Inflammatory macrophage (primary cell): ENCODE measurements around the gene MAP1LC3B.
"Not testable (repeated sequence)": the region's sequence is repeated elsewhere in the genome, so short reads cannot be mapped to it uniquely, and the experiment has no call there.

ENCODE experiments used
- DNase-seq, 2 donors: peaks; one replicate each; pipeline ENCODE4 v3.0.0-alpha.2; 2020 to 2022

Gene MAP1LC3B

DNA sequence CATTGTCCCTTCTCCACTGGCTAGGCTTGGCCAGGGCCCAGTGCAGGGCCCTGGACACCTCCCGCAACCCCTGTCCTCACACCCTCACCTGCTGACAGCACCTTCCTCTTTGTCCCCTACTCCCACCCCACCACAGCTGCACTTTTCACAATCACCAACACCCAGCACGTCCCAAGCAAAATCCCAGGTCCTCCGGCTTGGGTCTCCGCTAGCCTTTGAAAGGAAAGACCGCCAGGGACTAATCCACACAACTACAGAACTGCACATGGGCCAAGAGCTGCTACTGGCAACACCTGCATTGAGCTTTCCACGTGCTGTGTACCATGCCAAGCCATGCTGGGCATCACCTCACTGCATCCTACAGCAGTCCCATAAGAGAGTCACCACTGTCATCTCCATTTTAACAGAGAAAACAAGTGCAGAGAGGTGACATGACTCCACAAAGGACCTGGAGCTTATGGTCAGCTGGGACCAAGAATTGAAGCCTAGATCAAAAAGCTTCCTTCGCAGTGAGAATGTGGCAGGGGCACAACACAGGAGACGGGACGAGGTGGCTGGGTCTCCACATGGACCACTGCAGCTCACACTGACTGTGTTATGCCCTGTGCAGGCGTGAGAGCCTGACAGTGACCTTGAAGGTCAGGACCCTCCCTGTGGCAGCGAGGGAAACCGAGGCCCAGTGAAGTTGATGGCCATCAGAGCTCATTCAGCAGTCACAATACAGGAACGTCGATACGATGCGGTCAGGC, 31.1 kb upstream of the MAP1LC3B start:
- no peak for DNase-seq

DNA sequence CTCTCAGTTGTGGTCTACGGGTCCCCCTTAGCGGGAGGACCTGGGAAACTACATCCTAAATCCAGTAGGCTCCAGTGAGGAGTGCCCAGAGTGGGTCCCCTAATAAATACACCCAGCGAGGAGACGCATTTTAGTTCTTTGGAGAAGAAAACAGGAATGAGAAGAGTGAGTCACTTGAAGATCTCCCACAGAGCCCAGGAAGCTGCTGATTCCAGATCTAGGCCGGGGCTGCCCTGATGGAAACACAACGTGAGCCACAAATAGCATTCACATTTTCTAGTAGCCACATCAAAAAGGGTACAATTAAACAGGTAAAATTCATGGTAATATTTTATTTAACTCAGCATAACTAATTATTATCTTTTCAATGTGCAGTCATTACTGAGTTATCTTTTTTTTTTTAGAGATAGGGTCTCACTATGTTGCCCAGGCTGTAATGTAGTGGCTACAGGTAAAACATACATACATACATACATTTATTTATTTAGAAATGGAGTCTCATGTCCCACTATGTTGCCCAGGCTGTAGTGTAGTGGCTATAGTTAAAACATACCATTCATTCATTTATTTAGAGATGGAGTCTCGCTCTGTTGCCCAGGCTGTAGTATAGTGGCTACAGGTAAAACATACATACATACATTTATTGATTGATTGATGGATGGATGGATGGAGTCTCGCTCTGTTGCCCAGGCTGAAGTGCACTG, 30.1 kb upstream of the MAP1LC3B start:
- DNase-seq, result no peak

DNA sequence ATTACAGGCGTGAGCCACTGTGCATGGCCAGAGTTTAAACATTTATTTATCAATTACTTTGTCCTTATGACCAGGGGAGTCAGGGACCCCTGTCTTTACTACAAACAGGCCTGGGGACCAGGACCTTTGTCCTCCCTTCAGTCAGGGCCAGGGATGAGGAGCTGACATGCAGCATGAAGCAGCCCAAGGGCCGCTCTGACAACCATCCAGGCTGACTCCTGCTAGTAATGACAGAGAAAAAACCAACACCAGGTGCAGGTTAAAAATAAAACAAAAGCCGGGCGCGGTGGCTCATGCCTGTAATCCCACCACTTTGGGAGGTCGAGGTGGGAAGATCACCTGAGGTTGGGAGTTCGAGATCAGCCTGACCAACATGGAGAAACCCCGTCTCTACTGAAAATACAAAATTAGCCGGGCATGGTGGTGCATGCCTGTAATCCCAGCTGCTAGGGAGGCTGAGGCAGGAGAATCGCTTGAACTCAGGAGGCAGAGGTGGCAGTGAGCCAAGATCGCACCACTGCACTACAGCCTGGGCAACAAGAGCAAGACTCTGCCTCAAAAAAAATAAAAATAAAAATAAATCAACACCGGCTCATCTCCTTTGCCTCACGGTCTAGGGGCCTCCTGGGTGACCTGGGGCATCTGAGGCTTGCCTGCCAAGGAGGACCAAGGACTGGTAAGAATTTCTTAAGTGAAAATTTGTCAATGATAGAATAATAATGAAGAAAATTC, 29.1 kb upstream of the MAP1LC3B start:
- DNase-seq, result not testable (repeated sequence)

DNA sequence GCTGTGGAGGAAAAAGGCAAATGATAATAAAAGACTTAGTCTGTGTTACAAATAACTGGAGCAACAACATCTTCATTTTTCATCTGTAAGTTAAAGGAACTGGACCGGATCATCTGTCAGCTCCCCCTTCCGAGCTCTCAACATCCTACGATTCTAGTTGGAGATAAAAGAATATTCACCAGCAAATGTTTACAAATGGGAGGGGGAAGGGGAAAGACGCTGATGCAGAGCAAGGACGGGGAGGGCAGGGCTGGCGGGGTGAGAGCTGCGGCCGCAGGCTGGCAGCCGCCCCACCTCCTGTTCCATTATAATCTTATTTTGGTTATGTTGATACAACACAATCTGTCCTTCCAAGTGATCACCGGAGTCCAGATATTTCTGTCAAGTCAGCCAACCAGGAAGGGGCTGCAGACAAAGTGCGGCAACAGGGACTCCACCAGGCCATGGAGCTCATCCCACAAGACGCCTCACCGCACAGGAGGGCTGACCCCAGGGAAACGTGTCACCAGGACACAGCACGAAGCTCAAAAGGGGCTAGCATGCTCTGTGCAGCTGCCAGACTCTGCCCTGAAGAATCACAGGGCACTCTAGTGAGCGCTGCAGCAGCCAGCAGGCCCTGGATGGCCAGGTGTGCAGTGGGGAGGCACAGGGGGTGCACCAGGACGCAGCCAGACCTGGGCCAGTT, 28.2 kb upstream of the MAP1LC3B start:
- DNase-seq, result no peak

DNA sequence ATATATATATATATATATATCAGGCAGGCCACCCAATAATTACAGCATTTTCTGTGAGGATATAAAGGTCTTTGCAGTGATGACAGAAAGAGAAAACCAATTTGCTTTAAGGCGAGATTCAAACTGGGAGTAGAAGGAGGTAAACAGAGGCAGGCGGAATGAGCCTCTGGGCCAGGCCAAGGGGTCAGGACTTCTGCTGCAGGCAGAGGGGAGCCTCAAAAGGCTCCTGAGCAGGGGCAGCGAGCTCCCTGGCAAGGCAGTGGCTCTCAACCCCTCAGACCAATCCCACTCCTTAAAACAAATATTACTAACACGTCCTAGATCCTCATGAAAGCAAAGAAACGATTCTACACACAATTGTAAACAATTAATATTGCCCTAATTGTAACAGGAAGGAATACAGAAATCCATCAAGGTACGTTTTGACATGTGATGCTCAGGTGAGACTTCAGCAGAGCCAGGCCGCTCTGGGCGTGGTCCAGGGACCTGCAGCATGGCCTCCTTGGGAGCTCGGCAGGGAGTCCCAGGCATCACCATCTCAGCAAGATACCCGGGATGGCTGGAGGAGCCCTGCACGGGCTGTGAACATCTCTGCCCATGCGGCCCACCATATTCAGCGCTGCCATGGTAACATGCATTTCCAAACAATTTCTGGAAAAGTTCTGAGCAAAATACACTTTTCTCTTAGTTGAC, 27.0 kb upstream of the MAP1LC3B start:
- no peak for DNase-seq

DNA sequence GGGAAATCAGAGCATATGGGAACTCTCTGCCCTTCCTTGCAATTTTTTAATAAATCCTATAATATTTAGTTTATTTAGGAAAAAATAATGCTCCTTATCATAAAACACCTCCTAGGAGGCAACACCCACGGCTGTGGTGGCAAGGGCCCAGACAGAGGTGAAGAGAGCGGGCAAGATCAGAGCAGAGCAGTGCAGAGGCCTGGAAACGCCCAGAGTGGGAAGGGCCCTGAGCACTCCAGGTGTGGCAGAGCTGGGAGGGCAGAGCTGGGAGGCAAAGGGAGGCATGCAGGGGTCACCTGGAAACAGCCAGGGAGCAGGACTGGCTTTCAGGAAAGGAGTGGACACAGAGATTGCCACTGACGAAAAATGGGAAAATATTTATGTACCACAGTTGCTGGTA, 25.8 kb upstream of the MAP1LC3B start:
- DNase-seq, result no peak

DNA sequence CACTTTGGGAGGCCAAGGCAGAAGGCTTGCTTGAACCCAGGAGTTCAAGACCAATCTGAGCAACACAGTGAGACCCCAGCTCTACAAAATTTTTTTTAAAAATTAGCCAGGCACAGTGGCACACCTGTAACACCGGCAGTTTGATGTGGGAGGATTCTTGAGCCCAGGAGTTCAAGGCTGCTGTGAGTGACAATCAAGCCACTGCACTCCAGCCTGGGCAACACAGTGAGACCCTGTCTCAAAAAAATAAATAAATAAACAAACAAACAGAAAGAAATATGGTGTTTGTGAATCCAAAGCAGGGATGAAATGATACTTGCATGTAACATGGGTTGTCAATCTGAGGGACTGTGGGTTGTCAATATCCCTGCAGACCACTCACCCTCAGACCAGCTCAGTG, 25.2 kb upstream of the MAP1LC3B start:
- no peak for DNase-seq

DNA sequence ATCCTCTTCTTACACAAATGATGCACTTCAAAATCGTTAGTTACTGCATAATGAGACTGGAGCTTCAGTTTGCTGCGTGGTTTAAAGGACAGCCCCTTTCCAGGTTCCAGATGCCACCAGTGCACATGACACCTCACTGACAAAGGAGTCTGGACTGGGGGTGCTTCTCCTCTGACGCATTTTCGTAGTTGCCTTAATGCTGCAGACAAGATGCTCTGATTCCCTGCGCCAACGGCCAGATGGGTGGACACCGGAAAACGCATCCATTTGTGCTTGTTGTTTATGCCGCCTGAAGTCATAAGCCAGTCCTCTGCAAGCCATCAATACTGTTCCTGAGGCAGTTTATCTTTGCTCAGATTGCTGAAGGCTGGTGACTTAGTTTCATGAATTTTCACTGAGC, 24.6 kb upstream of the MAP1LC3B start:
- DNase-seq, result no peak

DNA sequence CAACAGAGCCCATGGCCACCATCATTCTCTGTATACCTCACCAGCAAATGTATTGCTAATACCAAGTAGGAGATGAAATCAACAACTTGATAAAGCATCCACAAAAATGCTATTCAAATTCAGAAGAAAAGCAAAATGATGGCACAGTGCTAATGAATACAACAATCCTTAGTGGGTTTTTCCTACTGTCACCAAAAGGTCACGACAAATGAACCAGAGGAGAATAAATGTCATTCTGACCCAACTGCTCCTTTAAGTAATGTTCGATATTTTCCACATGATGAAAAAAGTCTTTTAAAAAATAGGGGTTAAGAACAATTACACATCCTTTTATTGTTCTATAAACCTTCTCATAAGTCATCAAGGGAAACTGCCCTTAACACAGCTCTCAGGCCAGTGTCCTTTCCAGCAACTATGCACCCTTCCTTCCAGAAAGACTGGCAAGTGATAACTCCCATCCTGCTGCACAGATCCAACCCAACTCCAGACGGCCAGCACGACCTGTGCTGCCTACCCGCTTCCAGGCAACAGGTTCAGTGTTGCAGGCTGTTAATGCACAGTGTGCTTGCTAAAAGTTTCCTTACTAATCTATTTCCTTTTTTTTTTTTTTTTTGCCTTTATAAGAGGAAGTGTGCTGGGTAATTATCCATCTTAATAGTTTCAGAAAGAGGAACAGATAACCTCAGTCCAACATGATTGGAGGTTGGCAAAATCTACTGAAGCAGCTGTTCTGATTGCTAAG, 23.9 kb upstream of the MAP1LC3B start:
- DNase-seq, result peak; percentile 27 to 76

DNA sequence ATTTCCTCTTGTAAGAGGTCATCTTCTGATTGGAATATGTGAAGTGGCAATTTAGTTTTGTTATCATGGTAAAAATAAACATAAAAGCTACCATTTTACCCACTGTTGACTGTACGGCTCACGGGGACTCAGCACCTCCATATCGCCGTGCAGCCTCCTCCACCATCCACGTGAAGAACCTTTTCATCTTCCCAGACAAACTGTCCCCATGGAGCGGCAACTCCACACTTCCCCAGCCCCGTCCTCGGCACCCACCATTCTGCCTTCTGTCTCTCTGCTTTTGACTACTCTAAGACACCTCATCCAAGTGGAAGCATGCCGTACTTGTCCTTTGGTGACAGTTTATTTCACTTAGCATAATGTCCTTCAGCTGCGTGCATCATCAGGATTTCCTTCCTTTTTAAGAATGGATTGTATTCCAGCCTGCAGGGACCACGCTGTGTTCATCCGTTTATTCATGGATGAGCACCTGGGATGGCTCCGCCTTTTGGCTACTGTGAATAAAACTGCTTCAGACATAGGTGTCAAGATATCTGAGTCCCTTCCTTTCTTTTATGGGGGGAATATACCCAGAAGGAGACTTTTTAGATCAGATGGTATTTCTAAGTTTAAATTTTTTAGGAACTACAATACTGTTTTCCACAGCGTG, 22.9 kb upstream of the MAP1LC3B start:
- no peak for DNase-seq

DNA sequence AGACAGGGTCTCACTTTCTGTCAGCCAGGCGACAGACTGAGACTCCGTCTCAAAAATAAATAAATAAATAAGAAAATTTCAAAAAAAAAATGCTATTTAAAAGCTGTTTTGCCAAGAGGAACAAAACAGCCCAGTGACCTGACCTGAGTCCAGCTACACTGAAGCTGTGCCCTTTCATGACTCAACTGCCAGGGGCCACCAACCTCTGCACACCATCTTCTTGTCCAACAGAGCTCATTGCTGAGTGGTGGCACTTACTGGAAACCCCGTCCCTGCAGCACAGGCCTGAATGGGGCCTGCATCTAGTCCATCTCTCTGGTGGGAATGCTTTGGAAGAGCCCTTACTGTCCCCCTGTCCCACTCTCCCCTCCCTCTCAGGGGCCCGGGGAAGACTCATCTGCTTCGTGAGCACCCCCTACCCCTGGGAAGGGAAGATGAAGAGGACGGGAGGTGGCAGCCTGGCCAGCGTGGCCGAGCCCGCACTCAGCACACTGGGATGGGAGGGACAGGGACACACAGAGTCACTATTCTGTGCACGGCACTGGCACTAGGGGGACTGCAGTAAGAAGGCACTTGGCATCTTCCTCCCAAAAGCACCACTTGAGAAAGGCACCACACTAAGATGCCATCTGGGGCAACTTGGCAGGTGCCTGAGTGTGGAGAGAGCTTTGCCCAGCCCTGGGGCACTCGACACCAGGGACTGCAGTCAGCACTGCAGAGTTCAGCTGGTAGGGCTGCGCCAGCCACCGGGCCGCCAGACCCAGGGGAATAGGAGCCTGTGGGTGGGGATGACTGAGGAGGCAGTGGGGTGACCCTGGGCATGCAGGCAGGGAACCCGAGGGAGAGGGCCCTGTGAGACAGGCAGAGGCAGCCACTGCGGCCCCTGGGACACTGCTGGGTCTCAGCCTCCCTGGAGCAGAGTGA, 22.1 kb upstream of the MAP1LC3B start:
- no peak for DNase-seq

DNA sequence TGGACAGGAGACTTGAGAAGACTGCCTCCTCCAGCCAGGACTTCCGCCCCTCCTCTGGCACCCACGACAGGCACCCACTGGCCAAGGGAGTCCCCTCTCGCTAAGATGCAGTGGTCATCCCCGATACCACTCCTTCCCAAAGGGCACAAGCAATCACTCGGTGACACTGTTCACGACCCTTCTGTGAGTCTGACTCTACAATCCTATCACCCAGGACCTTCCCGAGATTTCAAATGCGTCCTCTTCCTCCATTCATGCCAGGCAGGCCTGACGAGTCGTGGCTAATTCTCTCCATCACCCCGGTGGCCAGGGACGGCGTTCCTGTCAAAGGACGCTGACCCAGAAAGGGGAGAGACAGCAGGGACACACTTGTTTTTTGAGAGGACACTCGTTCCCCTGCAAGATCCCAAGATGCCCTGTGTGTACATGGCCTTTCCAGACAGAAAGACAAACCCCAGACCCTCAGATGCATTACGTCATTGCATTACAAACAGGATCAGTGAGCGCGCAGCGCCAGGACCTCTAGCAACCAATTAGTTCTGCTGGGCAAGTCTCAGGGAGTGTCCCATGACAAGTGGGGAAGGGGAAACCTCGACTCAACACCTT, 20.8 kb upstream of the MAP1LC3B start:
- DNase-seq, result no peak

DNA sequence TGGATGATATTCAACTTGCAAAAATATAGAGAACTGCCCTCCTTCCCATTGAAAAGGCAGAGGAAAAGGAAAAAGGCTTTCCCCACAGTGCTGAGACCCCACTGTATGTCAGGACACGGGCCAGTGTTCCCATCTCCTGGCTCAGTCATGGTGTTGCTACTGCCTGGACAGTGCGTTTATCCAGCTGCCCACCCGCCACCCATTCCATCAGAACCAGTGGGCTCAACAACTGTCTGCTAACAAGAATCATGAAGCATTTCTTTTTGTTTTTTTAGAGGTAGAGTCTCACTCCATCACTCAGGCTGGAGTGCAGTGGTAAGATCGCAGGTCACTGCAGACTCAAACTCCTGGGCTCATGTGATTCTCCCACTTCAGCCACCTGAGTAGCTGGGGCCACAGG, 19.8 kb upstream of the MAP1LC3B start:
- no peak for DNase-seq

DNA sequence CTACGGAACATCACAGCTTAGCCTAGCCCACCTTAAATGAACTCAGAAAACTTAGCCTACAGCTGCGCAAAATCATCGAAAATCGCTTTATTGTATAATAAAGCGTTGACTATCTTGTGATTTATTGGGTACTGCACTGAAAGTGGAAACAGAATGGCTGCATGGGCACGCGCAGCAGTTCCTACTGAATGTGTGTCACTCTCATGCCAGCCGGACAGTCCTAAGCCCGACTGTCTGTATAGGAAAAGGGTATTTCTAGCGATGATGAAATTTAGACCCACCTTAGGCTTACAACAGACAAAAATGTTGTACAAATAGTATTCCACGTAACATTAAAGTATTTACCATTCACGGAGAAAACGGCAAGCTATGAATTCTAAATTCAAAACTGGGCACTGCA, 17.8 kb upstream of the MAP1LC3B start:
- DNase-seq, result no peak

DNA sequence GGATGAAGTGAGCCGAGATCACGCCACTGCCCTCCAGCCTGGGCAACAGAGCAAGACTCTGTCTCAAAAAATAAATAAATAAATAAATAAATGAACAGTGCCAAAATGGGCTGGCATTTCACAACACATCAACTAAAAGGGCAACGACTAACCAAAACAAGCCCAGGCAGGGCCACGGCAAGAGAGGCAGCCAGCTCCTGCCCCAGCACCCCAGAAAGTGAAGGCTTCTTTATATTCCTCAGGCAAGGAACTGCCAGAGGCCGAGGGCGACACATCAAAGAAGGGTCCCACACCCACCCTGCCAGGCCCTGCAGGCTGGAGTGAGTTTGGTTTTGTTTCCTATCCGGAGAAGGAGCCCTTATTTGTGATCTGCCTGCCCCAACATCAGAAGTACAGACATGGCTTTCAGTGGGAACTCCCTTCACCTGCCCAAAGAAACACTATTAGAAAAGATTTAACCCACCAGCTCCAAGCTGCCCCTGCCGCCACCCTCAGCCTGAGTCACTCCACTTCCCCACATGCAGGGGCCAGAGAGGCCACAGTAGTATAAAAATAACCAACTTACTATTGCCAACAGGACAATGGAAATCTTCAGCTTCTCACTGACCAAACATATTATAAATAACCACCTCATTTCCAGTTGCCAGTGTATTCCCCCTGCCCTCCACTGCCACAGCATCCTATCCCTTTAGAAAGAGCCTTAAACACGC, 16.6 kb upstream of the MAP1LC3B start:
- DNase-seq, result peak in 1 of 2 donors; percentile 17

DNA sequence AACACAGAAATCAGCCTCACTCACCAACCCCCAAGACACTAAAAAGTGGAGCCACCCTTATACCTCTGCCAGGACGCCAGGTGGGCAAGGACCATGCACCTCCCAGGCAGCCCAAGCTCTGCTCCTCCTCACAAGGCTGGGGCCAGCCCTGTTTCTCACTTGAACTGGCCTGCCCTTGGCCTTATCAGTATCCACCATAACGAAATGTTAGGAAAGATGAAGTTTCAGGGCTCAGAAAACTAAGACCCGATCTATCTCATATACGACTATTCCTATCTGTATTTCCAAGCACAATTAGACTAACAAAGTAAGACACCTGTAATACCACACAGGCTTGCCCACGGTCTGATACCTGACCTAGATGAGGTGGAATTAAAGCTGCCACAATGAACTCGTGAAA, 15.5 kb upstream of the MAP1LC3B start:
- DNase-seq, result no peak

DNA sequence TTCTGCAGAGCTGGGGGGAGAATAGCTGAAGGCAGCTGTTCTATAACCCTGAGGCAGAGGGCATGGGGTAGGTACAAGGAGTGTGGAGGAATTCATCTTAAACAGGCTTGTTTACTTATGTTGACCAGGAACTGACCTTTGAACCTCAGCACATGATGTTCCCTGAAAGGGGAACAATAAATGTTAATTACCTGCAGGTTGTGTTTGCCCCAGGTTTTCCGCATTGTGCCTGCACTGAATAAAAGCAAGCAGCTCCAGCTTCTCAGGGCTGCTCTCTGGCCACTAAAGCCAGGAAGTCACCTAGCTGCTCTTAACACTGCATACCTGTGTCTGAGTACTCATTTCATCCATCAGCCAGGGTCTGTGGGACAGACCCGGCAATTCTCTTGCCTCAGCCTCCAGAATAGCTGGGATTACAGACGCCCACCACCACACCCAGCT, 12.8 kb upstream of the MAP1LC3B start:
- DNase-seq, result not testable (repeated sequence)

DNA sequence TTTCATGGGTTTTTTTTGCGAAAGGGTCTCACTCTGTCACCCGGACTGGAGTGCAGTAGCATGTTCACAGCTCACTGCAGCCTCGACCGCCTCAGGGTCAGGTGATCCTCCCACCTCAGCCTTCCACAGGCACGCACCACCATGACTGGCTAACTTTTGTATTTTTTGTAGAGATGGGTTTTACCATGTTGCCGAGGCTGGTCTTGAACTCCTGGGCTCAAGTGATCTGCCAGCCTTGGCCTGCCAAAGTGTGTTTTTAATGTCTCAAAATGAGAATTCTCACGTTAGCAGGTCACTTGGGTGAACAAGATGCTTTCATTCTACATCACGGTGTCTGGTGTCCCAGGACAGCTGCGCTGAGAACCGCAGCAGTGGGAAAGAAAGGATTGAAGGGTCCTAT, 11.7 kb upstream of the MAP1LC3B start:
- DNase-seq, result no peak

DNA sequence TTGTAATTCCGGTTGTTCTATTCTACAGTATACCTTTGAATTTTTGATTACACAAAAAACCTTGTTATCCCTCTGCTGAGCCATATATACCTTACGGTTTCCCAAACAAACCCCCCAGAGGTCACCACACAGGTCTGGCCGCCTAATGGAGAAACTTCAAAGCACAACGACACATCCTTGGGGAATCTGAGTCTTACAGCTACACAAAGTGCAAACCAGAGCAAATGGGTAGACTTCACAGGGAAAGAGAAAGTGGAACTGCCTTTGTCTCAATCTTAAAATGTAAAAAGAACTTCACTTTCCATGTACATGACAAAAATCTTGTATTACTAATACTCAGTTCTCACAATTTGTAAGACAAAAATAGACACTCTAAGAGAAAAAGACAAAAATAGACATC, 11.3 kb upstream of the MAP1LC3B start:
- no peak for DNase-seq
